ENCODE measurements around the gene PLTP.

DNA sequence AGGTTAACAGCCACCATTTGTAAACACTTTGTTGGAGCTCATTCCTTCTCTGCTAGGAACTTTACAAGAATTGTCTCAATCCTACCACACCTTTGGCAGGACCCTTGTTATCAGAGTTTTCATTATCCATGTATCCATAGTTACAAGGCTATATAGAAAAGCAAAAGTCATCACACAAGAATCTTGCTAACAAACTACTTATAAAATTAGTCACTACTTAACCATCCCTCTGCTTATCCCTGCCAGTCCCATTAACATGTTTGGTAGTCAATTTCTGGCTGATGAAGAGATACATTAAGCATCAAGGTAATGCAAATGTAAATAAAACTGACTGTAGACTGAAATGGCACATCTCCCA is 44.2 kb downstream of the PLTP start:
- TF ChIP-seq, protein P1, sequence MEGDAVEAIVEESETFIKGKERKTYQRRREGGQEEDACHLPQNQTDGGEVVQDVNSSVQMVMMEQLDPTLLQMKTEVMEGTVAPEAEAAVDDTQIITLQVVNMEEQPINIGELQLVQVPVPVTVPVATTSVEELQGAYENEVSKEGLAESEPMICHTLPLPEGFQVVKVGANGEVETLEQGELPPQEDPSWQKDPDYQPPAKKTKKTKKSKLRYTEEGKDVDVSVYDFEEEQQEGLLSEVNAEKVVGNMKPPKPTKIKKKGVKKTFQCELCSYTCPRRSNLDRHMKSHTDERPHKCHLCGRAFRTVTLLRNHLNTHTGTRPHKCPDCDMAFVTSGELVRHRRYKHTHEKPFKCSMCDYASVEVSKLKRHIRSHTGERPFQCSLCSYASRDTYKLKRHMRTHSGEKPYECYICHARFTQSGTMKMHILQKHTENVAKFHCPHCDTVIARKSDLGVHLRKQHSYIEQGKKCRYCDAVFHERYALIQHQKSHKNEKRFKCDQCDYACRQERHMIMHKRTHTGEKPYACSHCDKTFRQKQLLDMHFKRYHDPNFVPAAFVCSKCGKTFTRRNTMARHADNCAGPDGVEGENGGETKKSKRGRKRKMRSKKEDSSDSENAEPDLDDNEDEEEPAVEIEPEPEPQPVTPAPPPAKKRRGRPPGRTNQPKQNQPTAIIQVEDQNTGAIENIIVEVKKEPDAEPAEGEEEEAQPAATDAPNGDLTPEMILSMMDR (IDR thresholded peaks at IDR 0.05): no peak
- TF ChIP-seq POLR2A (IDR thresholded peaks at IDR 0.05) (no peak), POLR2AphosphoS5 (IDR thresholded peaks at IDR 0.05; ENCODE audit: insufficient read depth in 1 of 2, low read depth in 1 of 2) (no peak)

Measured in vagina (tissue), 2 donors.